Right atrium auricular region (tissue), 2 donors: Measurements from ENCODE around the gene SLC25A21. TPM values are rescaled to one million over a fixed set of nuclear protein-coding genes. Genes with fewer than 3 reads are reported as not detected.

Source experiments
- DNase-seq: peaks from one replicate; pipeline ENCODE4 v3.0.0-alpha.2; 2019; ENCODE audit warnings: low spot score
- H3K27ac ChIP-seq, 2 donors: fragments of 200-600 bp; sonication (generic); 1 replicate in 1 of 2; 2 replicates in 1 of 2; pipeline ENCODE4 v1.5.1; 2016 to 2019
- H3K27me3 ChIP-seq, 2 donors: fragments of 200-600 bp; sonication (generic); one replicate each; pipeline versions ENCODE4 v1.5.1 to v1.6.0; 2017 to 2019
- H3K36me3 ChIP-seq: fragments of 200-600 bp; sonication (generic); one replicate; pipeline ENCODE4 v1.5.1; 2016
- H3K4me1 ChIP-seq, 2 donors: fragments of 200-600 bp; sonication (generic); one replicate each; pipeline versions ENCODE4 v1.5.1 to v1.6.0; 2017 to 2019
- H3K4me3 ChIP-seq, 2 donors: fragments of 200-600 bp; sonication (generic); 1 replicate in 1 of 2; 2 replicates in 1 of 2; pipeline ENCODE4 v1.5.1; 2017 to 2019; ENCODE audit warnings: mild to moderate bottlenecking in 1 of 2, moderate library complexity in 1 of 2
- H3K9me3 ChIP-seq, 2 donors: fragments of 200-600 bp; sonication (generic); one replicate each; pipeline ENCODE4 v1.5.1; 2019
- total RNA-seq, 2 donors: library from RNA; depleted of rRNA; stranded (reverse); fragments of >200 nt; gene quantifications; one replicate each; pipeline ENCODE4 v1.1.0, GENCODE V29; 2016
- TF ChIP-seq, protein P1 (sequence below), 2 donors: fragments of 200-600 bp; sonication (generic); IDR thresholded peaks; one replicate each; pipeline ENCODE4 v1.5.1; 2019; ENCODE audit warnings: antibody characterized with exemption in 2 of 2

SLC25A21 gene
- total RNA-seq, 2 donors from 2014 or later = 0.55 to 0.93 TPM

DNA sequence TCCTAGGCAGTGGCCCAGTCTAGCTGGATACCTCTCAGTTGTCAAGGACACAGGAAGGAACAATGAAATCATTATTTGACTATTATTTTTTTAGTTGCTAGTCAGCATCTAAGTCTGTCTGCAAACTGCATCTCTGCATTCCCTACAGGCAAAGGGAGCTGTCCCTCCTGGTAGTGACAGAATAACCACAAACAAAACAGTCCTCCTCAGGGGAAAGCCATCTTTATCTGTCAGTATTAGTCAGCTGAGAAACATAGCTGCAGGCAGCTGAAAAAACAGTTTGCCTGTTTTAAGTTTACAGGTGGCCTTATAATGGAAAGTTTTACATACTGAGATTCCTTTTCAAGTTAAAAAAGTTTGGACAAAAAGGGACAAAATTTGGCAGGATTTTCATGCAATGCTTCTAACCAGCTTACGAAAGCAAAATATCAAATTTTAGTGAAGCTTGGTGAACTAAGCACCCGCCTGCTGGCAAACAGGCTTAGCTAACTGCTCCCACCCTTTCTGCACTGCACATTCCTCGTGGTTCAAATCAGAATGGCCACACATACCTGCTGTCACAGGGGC is 29.5 kb downstream of the SLC25A21 start:
- Histone ChIP-seq H3K4me1 (no peaks in the 10 kb centered on the region), H3K9me3 (no peaks in the 10 kb centered on the region), H3K4me3 (no peak overlapping the region), H3K27me3 (no peaks in the 10 kb centered on the region), H3K36me3 (no peaks in the 10 kb centered on the region), H3K27ac (no peak overlapping the region)
- no peak for DNase-seq
- TF ChIP-seq, protein P1, sequence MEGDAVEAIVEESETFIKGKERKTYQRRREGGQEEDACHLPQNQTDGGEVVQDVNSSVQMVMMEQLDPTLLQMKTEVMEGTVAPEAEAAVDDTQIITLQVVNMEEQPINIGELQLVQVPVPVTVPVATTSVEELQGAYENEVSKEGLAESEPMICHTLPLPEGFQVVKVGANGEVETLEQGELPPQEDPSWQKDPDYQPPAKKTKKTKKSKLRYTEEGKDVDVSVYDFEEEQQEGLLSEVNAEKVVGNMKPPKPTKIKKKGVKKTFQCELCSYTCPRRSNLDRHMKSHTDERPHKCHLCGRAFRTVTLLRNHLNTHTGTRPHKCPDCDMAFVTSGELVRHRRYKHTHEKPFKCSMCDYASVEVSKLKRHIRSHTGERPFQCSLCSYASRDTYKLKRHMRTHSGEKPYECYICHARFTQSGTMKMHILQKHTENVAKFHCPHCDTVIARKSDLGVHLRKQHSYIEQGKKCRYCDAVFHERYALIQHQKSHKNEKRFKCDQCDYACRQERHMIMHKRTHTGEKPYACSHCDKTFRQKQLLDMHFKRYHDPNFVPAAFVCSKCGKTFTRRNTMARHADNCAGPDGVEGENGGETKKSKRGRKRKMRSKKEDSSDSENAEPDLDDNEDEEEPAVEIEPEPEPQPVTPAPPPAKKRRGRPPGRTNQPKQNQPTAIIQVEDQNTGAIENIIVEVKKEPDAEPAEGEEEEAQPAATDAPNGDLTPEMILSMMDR (IDR thresholded peaks at IDR 0.05) = no peak

DNA sequence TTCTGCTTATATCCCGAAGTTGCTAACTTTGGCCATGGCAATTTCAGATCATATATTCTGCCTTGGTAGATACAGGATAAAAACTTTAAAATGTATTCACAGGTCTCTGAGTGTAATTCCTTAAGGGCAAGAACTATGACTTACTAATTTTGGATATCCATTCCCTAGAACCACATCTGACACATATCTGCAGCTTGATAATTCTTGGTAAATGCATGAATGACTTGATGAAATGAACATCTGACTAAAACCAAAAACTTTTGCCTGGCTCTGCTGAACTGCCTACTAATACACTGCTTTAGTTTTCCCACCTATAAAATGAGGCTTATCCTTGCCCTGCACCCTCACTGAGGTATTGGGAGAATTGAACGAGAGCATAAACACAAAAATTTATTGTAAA is 32.2 kb downstream of the SLC25A21 start:
- Histone ChIP-seq H3K4me3 (no peak overlapping the region), H3K27me3 (no peaks in the 10 kb centered on the region), H3K4me1 (no peaks in the 10 kb centered on the region), H3K36me3 (no peaks in the 10 kb centered on the region), H3K9me3 (no peaks in the 10 kb centered on the region), H3K27ac (no peak overlapping the region)
- no peak for DNase-seq
- TF ChIP-seq, protein P1 (IDR thresholded peaks at IDR 0.05) = no peak

DNA sequence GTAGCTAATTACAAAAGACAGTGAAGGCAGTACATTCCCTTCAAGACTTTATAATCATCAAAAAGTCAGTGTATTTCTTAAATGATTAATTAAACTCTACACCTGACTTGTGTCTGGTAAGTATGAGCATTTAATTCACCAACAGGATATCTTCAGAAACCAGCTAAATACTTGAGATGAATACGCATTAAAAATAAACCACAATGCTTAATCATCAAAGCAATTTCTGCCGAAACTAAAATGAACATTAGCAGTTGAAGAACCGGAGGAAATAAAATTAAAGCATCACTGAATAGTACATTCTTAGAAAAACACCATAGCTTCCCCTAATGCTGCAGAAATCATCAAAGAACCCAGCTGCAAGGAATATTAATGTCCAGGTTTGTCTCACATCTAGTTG is 32.7 kb downstream of the SLC25A21 start:
- Histone ChIP-seq H3K27me3 (no peaks in the 10 kb centered on the region), H3K36me3 (no peaks in the 10 kb centered on the region), H3K9me3 (no peaks in the 10 kb centered on the region), H3K4me1 (no peaks in the 10 kb centered on the region), H3K27ac (no peak overlapping the region), H3K4me3 (no peak overlapping the region)
- TF ChIP-seq, protein P1 (IDR thresholded peaks at IDR 0.05) = no peak
- no peak for DNase-seq

DNA sequence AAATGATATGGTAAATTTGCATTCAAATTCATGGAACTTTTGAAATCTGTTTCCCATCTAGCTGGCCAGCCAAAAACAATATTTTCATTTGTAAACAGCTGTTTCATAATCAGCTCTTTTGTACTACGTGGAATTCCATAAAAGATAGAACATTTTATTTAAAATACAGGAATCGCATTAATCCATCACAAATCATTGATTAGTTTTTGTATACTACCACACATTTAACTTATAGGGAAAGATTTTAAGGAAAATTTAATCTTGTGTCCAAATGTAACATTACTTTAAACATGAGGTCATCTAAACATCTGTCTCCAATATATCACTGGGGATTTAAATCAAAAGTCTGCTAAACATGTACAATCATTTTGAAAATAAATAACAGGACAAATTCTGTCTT is 33.5 kb downstream of the SLC25A21 start:
- Histone ChIP-seq H3K27ac (no peak overlapping the region), H3K4me3 (no peak overlapping the region), H3K27me3 (no peaks in the 10 kb centered on the region), H3K36me3 (no peaks in the 10 kb centered on the region), H3K9me3 (no peaks in the 10 kb centered on the region), H3K4me1 (no peaks in the 10 kb centered on the region)
- DNase-seq = no peak
- TF ChIP-seq, protein P1 (IDR thresholded peaks at IDR 0.05) = no peak

DNA sequence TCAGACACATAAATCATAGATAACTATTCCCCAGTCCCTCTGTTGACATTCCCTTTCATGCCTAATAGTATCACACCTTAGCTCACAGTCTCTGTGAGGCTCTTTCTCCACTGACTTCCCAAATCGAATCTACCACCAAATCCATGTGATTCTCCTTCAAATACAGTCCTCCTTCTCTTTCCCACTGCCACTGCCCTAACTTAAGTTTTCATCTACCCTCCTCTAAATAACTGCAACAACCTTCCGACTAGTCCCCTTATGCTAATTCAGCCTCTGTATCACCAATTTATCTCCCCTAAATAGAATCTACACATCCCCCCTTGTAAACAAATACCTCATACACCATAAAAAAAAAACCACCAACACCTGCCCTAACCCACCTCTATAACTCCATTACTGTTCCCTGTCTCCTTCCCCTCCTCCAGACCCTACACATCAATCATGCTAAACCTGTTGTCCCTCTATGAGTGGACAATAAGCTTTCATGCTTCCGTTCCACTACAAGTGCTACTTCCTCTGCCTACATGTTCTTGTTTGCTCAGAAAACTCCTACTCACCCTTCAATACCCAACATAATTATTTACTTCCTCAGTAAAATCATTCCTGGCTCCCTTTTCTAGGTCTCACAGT is 39.0 kb downstream of the SLC25A21 start:
- TF ChIP-seq, protein P1 (IDR thresholded peaks at IDR 0.05) = no peak
- Histone ChIP-seq H3K4me3 (no peak overlapping the region), H3K9me3 (no peaks in the 10 kb centered on the region), H3K36me3 (no peaks in the 10 kb centered on the region), H3K27me3 (no peaks in the 10 kb centered on the region), H3K27ac (no peak overlapping the region), H3K4me1 (no peaks in the 10 kb centered on the region)
- no peak for DNase-seq

DNA sequence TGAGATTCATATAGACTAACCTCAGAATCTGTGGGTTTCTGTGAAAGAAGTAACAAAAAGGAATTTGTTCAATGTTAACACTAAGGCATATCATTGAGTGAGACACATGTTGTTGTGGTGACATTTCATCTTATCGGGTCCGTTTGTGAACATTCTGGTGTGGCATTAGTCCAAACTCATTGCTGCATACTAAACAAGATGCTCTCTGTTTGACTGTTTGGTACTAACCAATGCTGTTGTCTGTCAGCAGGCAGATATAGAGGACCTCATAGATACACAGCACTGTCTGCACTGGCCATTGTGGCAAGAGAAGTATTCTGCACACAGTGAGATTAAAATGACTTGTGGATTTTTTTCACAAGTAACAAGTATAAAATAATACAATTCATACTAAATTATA is 41.2 kb downstream of the SLC25A21 start:
- no peak for DNase-seq
- Histone ChIP-seq H3K9me3 (no peaks in the 10 kb centered on the region), H3K27me3 (no peaks in the 10 kb centered on the region), H3K36me3 (no peaks in the 10 kb centered on the region), H3K27ac (no peak overlapping the region), H3K4me1 (no peaks in the 10 kb centered on the region), H3K4me3 (no peak overlapping the region)
- TF ChIP-seq, protein P1 (IDR thresholded peaks at IDR 0.05) = no peak
